OCI-LY1 (cell line): ENCODE results near the gene PRMT7.

ENCODE experiments used
- H2AFZ ChIP-seq: fragments of 200-600 bp; sonication (generic), shearing (Covaris generic); 2 replicates; pipeline ENCODE4 v1.6.0; 2014; ENCODE audit warnings: antibody characterized with exemption, mild to moderate bottlenecking, low read length
- H3F3A ChIP-seq: fragments of 200-600 bp; sonication (generic), shearing (Covaris generic); 2 replicates; pipeline ENCODE4 v1.6.0; 2014; ENCODE audit warnings: mild to moderate bottlenecking, antibody characterized with exemption, low read length, moderate library complexity; ENCODE audit not compliant: insufficient read depth
- H3K27ac ChIP-seq: fragments of 200-600 bp; sonication (generic); 2 replicates; pipeline ENCODE4 v1.5.1; 2014; ENCODE audit warnings: low read length, mixed run types, mild to moderate bottlenecking, low read depth; ENCODE audit not compliant: poor library complexity, severe bottlenecking
- H3K27me3 ChIP-seq: fragments of 200-600 bp; sonication (generic); 2 replicates; pipeline ENCODE4 v1.6.0; 2014; ENCODE audit warnings: antibody characterized with exemption, mild to moderate bottlenecking, low read length, moderate library complexity; ENCODE audit not compliant: insufficient read depth
- H3K36me3 ChIP-seq: fragments of 200-600 bp; sonication (generic); 2 replicates; pipeline ENCODE4 v1.6.1; 2014; ENCODE audit warnings: mild to moderate bottlenecking, antibody characterized with exemption, low read length, moderate library complexity, mixed read lengths; ENCODE audit not compliant: insufficient read depth
- H3K4me1 ChIP-seq: fragments of 200-600 bp; sonication (generic); 2 replicates; pipeline ENCODE4 v1.5.1; 2014; ENCODE audit warnings: mild to moderate bottlenecking, low read length, moderate library complexity; ENCODE audit not compliant: insufficient read depth, severe bottlenecking
- H3K4me2 ChIP-seq: fragments of 200-600 bp; sonication (generic), shearing (Covaris generic); 2 replicates; pipeline ENCODE4 v1.6.1; 2014; ENCODE audit warnings: low read length
- H3K4me3 ChIP-seq: fragments of 200-600 bp; sonication (generic); 2 replicates; pipeline ENCODE4 v1.5.1; 2014; ENCODE audit warnings: low read length, low read depth, mild to moderate bottlenecking, mixed read lengths; ENCODE audit not compliant: poor library complexity, severe bottlenecking
- H3K79me2 ChIP-seq: fragments of 200-600 bp; shearing (Covaris generic); 2 replicates; pipeline ENCODE4 v1.6.1; 2016; ENCODE audit warnings: mixed run types, low read length, mixed read lengths; ENCODE audit not compliant: insufficient read depth
- H3K9ac ChIP-seq: fragments of 200-600 bp; sonication (generic), shearing (Covaris generic); 2 replicates; pipeline ENCODE4 v1.6.1; 2014; ENCODE audit warnings: mild to moderate bottlenecking, low read length, mixed read lengths
- H3K9me2 ChIP-seq: fragments of 200-600 bp; sonication (generic), shearing (Covaris generic); 2 replicates; pipeline ENCODE4 v1.6.1; 2014; ENCODE audit warnings: low read depth, mild to moderate bottlenecking, low read length, mixed read lengths
- H3K9me3 ChIP-seq: fragments of 200-600 bp; shearing (Covaris generic); 2 replicates; pipeline ENCODE4 v1.6.1; 2014; ENCODE audit warnings: low read length, mixed read lengths
- H4K20me1 ChIP-seq: fragments of 200-600 bp; sonication (generic), shearing (Covaris generic); 2 replicates; pipeline ENCODE4 v1.6.0; 2016; ENCODE audit warnings: mild to moderate bottlenecking, low read length; ENCODE audit not compliant: insufficient read depth
- CTCF ChIP-seq: fragments of 200-600 bp; sonication (generic), shearing (Covaris generic); IDR thresholded peaks from 2 replicates; pipeline ENCODE4 v1.5.1; 2017; ENCODE audit warnings: mild to moderate bottlenecking, antibody characterized with exemption, low read length, moderate library complexity, mixed read lengths
- EZH2 ChIP-seq: fragments of 200-600 bp; sonication (generic), shearing (Covaris generic); IDR thresholded peaks from 2 replicates; pipeline ENCODE4 v1.8.0; 2017; ENCODE audit warnings: borderline replicate concordance, mixed run types, mild to moderate bottlenecking, antibody characterized with exemption, low read length, moderate library complexity, mixed read lengths

The PRMT7 gene

GRCh38 chr16:68396481-68396880 is 85.7 kb downstream of the PRMT7 start:
- Histone ChIP-seq H3K9me3 (no peaks in the 10 kb centered on the region), H3K79me2 (no peaks in the 10 kb centered on the region), H3K4me1 (no peaks in the 10 kb centered on the region), H2AFZ (no peak overlapping the region), H3F3A (no peaks in the 10 kb centered on the region), H3K9ac (no peak overlapping the region), H3K4me3 (no peak overlapping the region), H3K27me3 (no peaks in the 10 kb centered on the region; the same call in 1 of the 2 replicates), H3K36me3 (no peaks in the 10 kb centered on the region), H3K27ac (no peak overlapping the region), H3K4me2 (no peak overlapping the region), H4K20me1 (no peaks in the 10 kb centered on the region), H3K9me2 (no peaks in the 10 kb centered on the region)
- TF ChIP-seq CTCF = peak; percentile 75
- TF ChIP-seq EZH2 = no peak

- Histone ChIP-seq H3K79me2 (no peaks in the 10 kb centered on the region), H3K9me3 (no peaks in the 10 kb centered on the region), H3K4me3 (no peak overlapping the region), H3K4me1 (no peaks in the 10 kb centered on the region), H4K20me1 (no peaks in the 10 kb centered on the region), H3K9me2 (no peaks in the 10 kb centered on the region), H2AFZ (no peak overlapping the region), H3K9ac (no peak overlapping the region), H3K4me2 (no peak overlapping the region), H3F3A (no peaks in the 10 kb centered on the region), H3K27ac (no peak overlapping the region), H3K27me3 (no peaks in the 10 kb centered on the region; the same call in 1 of the 2 replicates), H3K36me3 (no peaks in the 10 kb centered on the region)
- TF ChIP-seq EZH2 (no peak), CTCF (no peak)
These were observed 86.9 kb downstream of the PRMT7 start for GRCh38 chr16:68397710-68398201.

GRCh38 chr16:68399456-68399855 is 88.6 kb downstream of the PRMT7 start:
- Histone ChIP-seq H3K4me2 (no peak overlapping the region), H3K9me3 (no peaks in the 10 kb centered on the region), H3K36me3 (no peaks in the 10 kb centered on the region), H3K79me2 (no peaks in the 10 kb centered on the region), H2AFZ (no peak overlapping the region), H3K9ac (no peak overlapping the region), H3K4me3 (no peak overlapping the region), H3K27ac (no peak overlapping the region), H3K9me2 (no peaks in the 10 kb centered on the region), H3K4me1 (no peaks in the 10 kb centered on the region), H3K27me3 (no peaks in the 10 kb centered on the region; the same call in 1 of the 2 replicates), H3F3A (no peaks in the 10 kb centered on the region), H4K20me1 (no peaks in the 10 kb centered on the region)
- TF ChIP-seq EZH2 (no peak), CTCF (no peak)
